Vagina (tissue), 2 donors: ENCODE measurements around the gene PIGM.

Source experiments
- POLR2A ChIP-seq, 2 donors: fragments of 450-650 bp; IDR thresholded peaks; one replicate each; pipeline ENCODE4 v1.6.1; 2017; ENCODE audit warnings: antibody characterized with exemption in 2 of 2, mild to moderate bottlenecking in 2 of 2, moderate library complexity in 2 of 2
- TF ChIP-seq, protein P1 (sequence below), 3 experiments: fragments of 450-650 bp in 2 of 3; fragments of 200-600 bp in 1 of 3; sonication (generic) in 1 of 3; IDR thresholded peaks; one replicate each; pipeline ENCODE4 v1.5.1; 2017 to 2019; ENCODE audit warnings: antibody characterized with exemption in 3 of 3, mild to moderate bottlenecking in 2 of 3, moderate library complexity in 2 of 3

DNA sequence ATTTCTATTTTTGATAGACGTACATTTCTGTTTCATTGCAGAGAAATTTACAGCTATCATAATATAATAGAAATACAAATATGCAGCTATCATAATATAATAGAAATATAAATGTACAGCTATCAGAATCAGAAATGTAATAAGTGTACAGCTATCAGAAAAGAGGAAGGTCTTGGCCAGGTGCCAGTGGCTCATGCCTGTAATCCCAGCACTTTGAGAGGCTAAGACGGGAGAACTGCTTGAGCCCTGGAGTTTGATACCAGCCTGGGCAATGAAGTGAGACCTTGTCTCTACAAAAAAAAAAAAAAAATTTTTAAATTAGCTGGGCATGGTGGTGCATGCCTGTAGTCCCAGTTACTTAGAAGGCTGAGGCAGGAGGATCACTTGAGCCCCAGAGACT is 37.9 kb downstream of the PIGM start:
- TF ChIP-seq, protein P1, sequence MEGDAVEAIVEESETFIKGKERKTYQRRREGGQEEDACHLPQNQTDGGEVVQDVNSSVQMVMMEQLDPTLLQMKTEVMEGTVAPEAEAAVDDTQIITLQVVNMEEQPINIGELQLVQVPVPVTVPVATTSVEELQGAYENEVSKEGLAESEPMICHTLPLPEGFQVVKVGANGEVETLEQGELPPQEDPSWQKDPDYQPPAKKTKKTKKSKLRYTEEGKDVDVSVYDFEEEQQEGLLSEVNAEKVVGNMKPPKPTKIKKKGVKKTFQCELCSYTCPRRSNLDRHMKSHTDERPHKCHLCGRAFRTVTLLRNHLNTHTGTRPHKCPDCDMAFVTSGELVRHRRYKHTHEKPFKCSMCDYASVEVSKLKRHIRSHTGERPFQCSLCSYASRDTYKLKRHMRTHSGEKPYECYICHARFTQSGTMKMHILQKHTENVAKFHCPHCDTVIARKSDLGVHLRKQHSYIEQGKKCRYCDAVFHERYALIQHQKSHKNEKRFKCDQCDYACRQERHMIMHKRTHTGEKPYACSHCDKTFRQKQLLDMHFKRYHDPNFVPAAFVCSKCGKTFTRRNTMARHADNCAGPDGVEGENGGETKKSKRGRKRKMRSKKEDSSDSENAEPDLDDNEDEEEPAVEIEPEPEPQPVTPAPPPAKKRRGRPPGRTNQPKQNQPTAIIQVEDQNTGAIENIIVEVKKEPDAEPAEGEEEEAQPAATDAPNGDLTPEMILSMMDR (IDR thresholded peaks at IDR 0.05): no peak
- no peak for TF ChIP-seq POLR2A (IDR thresholded peaks at IDR 0.05)
